Left ventricle myocardium inferior (tissue), 1 donor: ENCODE measurements around the gene SCAANT1. TPM values are rescaled to one million over a fixed set of nuclear protein-coding genes. Genes with fewer than 3 reads are reported as not detected.

Experiments
- DNase-seq: peaks from one replicate; pipeline ENCODE4 v3.0.0-alpha.2; 2020
- H3K27ac ChIP-seq: fragments of 200-600 bp; replicated peaks from 2 replicates; pipeline ENCODE4 v1.8.0; 2021
- H3K27me3 ChIP-seq: fragments of 200-600 bp; 2 replicates; pipeline ENCODE4 v1.8.0; 2021; ENCODE audit warnings: low read depth
- H3K36me3 ChIP-seq: fragments of 200-600 bp; 2 replicates; pipeline ENCODE4 v1.8.0; 2021
- H3K4me1 ChIP-seq: fragments of 200-600 bp; 2 replicates; pipeline ENCODE4 v1.8.0; 2021
- H3K4me3 ChIP-seq: fragments of 200-600 bp; 2 replicates; pipeline ENCODE4 v1.8.0; 2021; ENCODE audit warnings: mild to moderate bottlenecking, moderate library complexity
- H3K9me3 ChIP-seq: fragments of 200-600 bp; replicated peaks from 2 replicates; pipeline ENCODE4 v1.8.0; 2021
- intact Hi-C: fragments of 100-400 bp; cut with micrococcal nuclease; formaldehyde crosslinking; loops from one replicate; pipeline ENCODE4 v1.11.0; 2022
- total RNA-seq: library from RNA; stranded (reverse); fragmentation: NEBNext Ultra II Directional; extraction: Animal tissue kit (Norgen Biotek cat#: 25700); gene quantifications from one replicate; pipeline ENCODE4 v1.2.1, GENCODE V29; 2021
- TF ChIP-seq, protein P1 (sequence below): fragments of 200-600 bp; IDR thresholded peaks from 2 replicates; pipeline ENCODE4 v1.8.0; 2021; ENCODE audit warnings: antibody characterized with exemption, mild to moderate bottlenecking, borderline replicate concordance
- donor health status: DM: no; HTN: yes; CAD: no; lungs with severe emphysema.

Gene SCAANT1
- total RNA-seq, 1 donor from 2014 or later = not detected

DNA sequence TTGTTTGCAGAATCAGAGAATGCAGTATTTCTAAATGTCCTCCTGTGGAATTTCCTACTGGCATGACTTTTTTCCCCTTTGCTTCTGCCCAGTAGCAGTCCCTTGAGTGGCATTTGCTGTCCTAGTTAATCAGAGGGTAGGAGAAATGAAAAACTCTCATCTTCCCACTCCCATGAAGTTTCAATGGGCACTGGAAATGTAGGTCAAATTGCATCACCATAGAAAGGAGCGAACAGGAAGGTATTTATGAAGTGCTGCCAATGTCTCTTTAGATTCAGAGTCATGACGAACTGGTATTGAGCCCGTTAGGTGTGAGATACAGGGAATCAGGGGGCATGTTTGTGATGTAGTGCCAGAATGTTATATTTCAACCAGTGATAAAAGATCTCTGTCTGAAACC lies 25.3 kb downstream of the SCAANT1 start:
- Histone ChIP-seq H3K9me3 (no peaks in the 10 kb centered on the region), H3K4me3 (no peak overlapping the region), H3K36me3 (peaks cover 8% of the 10 kb centered on the region), H3K27me3 (no peaks in the 10 kb centered on the region), H3K4me1 (peaks cover 31% of the 10 kb centered on the region), H3K27ac (no peak overlapping the region)
- DNase-seq = no peak
- TF ChIP-seq, protein P1, sequence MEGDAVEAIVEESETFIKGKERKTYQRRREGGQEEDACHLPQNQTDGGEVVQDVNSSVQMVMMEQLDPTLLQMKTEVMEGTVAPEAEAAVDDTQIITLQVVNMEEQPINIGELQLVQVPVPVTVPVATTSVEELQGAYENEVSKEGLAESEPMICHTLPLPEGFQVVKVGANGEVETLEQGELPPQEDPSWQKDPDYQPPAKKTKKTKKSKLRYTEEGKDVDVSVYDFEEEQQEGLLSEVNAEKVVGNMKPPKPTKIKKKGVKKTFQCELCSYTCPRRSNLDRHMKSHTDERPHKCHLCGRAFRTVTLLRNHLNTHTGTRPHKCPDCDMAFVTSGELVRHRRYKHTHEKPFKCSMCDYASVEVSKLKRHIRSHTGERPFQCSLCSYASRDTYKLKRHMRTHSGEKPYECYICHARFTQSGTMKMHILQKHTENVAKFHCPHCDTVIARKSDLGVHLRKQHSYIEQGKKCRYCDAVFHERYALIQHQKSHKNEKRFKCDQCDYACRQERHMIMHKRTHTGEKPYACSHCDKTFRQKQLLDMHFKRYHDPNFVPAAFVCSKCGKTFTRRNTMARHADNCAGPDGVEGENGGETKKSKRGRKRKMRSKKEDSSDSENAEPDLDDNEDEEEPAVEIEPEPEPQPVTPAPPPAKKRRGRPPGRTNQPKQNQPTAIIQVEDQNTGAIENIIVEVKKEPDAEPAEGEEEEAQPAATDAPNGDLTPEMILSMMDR = no peak
- intact Hi-C loops = no loop called here

DNA sequence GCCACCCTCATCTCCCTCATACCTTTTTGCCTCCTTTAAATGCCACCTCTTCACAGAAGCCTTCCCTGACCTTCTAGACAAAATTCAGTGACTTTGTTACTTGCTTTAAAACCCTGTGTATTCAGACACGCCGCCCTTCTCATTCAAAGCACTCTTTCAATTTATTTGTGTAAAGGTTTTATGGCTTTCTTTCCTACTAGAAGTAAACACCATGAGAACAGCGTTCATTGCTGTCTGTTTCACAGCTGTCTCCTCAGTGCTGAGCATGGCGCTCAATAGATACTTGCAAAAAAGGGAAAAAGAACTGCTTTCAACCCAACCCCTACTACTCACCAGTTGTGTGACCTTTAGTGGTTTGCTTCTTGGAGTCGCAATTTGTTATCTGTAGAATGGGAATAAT lies 31.5 kb downstream of the SCAANT1 start:
- no peaks in the 10 kb centered on the region for H3K27me3 ChIP-seq

DNA sequence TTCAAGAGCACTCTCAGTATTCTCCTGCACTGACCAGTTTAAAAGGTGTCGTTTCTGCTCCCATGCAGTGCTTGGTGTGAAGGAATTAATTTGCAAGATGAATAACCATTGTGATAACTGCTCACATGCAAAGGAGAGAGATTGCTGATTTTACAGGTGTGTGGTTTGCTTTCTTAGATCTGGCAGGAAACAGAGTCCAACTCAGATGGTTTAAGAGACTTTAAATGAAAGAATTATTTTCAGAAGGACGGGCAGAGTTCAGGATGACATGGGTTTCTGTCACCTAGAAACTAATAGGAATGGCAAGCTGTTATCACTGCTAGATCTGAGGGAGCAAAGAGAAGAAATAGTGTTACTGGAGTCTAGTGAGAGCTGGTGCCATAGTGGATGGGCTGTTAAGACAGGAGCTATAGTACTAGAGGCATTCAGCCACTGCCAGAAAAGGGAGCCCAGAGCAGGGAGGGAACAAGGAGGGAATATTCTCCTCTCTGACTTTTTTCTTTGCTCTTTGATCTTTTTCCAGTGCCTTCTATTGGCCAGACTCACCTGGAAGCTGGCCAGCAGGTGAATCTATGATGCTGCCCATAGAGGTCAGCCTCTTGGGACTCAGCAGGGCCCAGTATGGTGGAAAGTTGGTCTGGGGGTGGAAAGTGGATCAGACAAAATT lies 33.7 kb downstream of the SCAANT1 start:
- intact Hi-C loops = no loop called here
- Histone ChIP-seq H3K36me3 (no peaks in the 10 kb centered on the region), H3K4me1 (peaks cover 47% of the 10 kb centered on the region), H3K9me3 (no peaks in the 10 kb centered on the region), H3K27me3 (no peaks in the 10 kb centered on the region), H3K27ac (no peak overlapping the region), H3K4me3 (no peak overlapping the region)
- no peak for DNase-seq
- TF ChIP-seq, protein P1 = no peak

More for the DNA sequence above, 31.5 kb downstream of the SCAANT1 start:
- Histone ChIP-seq H3K27ac (no peak overlapping the region), H3K36me3 (no peaks in the 10 kb centered on the region), H3K4me3 (no peak overlapping the region), H3K9me3 (no peaks in the 10 kb centered on the region), H3K4me1 (peaks cover 41% of the 10 kb centered on the region)
- no peak for DNase-seq
- TF ChIP-seq, protein P1 = no peak
- intact Hi-C loops = no loop called here

DNA sequence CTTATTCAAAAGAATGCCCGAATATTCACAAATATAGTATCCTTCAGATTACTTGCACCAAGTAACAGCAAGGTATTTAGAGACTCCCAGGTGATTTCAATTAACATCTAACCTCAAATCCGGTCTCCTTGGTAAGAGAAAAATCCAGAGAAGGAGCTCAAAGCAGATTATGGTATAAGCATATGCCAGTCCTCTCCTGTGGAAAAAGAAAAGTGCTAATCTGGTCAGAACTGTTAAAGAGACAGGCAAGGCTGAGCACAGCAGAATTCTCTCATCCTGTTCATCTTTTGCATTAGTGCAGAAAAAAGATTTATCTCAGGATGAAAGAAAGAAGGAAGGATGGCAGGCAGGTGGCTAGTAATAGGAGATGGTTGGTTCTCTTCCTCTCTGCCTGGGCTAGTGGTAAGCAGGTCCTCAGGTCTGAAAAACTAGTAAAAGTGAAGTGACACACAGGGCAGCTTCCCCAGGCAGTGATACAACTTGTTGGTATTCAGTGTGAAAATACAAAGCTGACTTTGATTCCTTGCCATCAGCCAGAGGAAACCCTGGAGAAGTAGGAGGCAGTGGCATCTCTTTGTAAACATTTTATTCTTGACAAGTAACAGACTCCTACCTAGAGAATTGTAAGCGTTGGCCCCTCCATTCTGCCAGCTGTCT lies 34.3 kb downstream of the SCAANT1 start:
- intact Hi-C loops = no loop called here
- Histone ChIP-seq H3K4me1 (peaks cover 54% of the 10 kb centered on the region), H3K9me3 (no peaks in the 10 kb centered on the region), H3K4me3 (no peak overlapping the region), H3K27ac (no peak overlapping the region), H3K27me3 (no peaks in the 10 kb centered on the region), H3K36me3 (no peaks in the 10 kb centered on the region)
- TF ChIP-seq, protein P1 = no peak
- DNase-seq = no peak

DNA sequence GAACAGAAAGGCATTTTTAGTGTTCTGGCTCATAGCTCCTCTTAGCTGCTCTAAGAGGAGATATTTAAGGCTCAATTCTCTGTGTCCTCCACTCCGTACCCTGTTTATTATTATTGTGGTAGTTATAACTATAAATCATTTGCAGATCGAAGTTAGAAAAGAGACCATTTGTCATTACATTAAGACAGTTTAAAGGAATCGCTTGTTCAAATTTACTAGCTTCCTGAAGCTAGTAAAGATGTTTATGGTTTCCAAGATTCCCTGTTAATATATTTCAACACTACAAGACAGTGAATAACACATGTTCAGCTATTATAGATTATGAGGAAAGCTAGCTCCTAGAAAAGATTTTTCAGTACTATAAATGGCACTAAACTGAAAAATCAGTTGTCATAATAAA lies 35.9 kb downstream of the SCAANT1 start:
- H3K4me1 ChIP-seq = peaks cover 60% of the 10 kb centered on the region
- H3K9me3 ChIP-seq = no peaks in the 10 kb centered on the region
- no peaks in the 10 kb centered on the region for H3K36me3 ChIP-seq
- no peak overlapping the region for H3K27ac ChIP-seq
- no peaks in the 10 kb centered on the region for H3K27me3 ChIP-seq
- intact Hi-C loops = no loop called here
- H3K4me3 ChIP-seq = no peak overlapping the region
- TF ChIP-seq, protein P1 = no peak
- no peak for DNase-seq
